Keratinocyte (primary cell): ENCODE results near the gene GIMAP8.

Experiments
- EZH2 ChIP-seq: IDR thresholded peaks from one replicate; pipeline ENCODE4 v1.6.1; 2012; ENCODE audit warnings: inconsistent platforms, mild to moderate bottlenecking, low read length, moderate library complexity
- TF ChIP-seq, protein P1 (sequence below), 3 experiments: IDR thresholded peaks in 1 of 3; conservative IDR thresholded peaks in 1 of 3; optimal IDR thresholded peaks in 1 of 3; 2 replicates in 2 of 3; 3 replicates in 1 of 3; pipeline versions ENCODE3 to v1.5.1; 2011; ENCODE audit warnings: low read length in 3 of 3, mild to moderate bottlenecking in 3 of 3, moderate library complexity in 2 of 3, control low read depth in 1 of 3, inconsistent platforms in 1 of 3; ENCODE audit not compliant: insufficient read depth in 2 of 3; ENCODE audit errors: extremely low read depth in 1 of 3

DNA sequence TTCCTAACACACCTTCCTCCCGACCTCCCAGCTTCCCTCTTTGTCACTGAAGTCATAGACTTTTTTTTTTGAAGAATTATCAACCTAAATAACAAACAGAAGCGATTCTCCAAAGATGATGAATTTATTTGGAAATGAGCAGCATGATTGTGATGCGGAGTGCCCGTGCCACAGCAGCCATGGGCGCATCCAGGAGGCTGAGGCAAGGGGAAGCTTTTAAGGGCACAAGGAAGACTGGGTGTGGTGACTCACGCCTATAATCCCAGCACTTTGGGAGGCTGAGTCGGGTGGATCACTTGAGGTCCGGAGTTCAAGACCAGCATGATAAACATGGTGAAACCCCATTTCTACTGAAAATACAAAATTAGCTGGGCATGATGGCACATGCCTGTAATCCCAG lies 16.2 kb upstream of the GIMAP8 start:
- TF ChIP-seq, protein P1, sequence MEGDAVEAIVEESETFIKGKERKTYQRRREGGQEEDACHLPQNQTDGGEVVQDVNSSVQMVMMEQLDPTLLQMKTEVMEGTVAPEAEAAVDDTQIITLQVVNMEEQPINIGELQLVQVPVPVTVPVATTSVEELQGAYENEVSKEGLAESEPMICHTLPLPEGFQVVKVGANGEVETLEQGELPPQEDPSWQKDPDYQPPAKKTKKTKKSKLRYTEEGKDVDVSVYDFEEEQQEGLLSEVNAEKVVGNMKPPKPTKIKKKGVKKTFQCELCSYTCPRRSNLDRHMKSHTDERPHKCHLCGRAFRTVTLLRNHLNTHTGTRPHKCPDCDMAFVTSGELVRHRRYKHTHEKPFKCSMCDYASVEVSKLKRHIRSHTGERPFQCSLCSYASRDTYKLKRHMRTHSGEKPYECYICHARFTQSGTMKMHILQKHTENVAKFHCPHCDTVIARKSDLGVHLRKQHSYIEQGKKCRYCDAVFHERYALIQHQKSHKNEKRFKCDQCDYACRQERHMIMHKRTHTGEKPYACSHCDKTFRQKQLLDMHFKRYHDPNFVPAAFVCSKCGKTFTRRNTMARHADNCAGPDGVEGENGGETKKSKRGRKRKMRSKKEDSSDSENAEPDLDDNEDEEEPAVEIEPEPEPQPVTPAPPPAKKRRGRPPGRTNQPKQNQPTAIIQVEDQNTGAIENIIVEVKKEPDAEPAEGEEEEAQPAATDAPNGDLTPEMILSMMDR (optimal IDR thresholded peaks at IDR 0.05 in 1 of 3, IDR thresholded peaks at IDR 0.05 in 1 of 3, conservative IDR thresholded peaks at IDR 0.05 in 1 of 3; ENCODE audit: extremely low read depth in 1 of 3, insufficient read depth in 2 of 3, low read length in 3 of 3) = no peak
- no peak for TF ChIP-seq EZH2
